HCT116 (cell line): ENCODE data around the gene RNF8.

Experiments used
- EZH2 ChIP-seq: fragments of 200-600 bp; sonication (generic); IDR thresholded peaks from 2 replicates; pipeline ENCODE4 v1.6.1; 2017; ENCODE audit warnings: antibody characterized with exemption, mixed run types
- EZH2phosphoT487 ChIP-seq: fragments of 200-600 bp; IDR thresholded peaks from 2 replicates; pipeline ENCODE4 v1.6.1; 2018; ENCODE audit warnings: antibody characterized with exemption, borderline replicate concordance
- POLR2A ChIP-seq: IDR thresholded peaks from 2 replicates; pipeline ENCODE4 v1.7.0; 2011; ENCODE audit warnings: borderline replicate concordance; ENCODE audit not compliant: insufficient read depth, insufficient read length; ENCODE audit errors: extremely low read depth
- YY1 ChIP-seq: IDR thresholded peaks from 2 replicates; pipeline ENCODE4 v1.6.1; 2011; ENCODE audit warnings: low read length, low read depth, moderate library complexity, mild to moderate bottlenecking; ENCODE audit not compliant: insufficient replicate concordance; ENCODE audit errors: extremely low read depth
- TF ChIP-seq, protein P1 (sequence below): IDR thresholded peaks from 2 replicates; pipeline ENCODE4 v1.6.1; 2012; ENCODE audit warnings: low read depth
- TF ChIP-seq, protein P2 (sequence below), 3 experiments: fragments of 200-600 bp in 1 of 3; sonication (generic) in 1 of 3; IDR thresholded peaks in 2 of 3; conservative IDR thresholded peaks in 1 of 3; 2 replicates each; pipeline ENCODE4 v1.5.1; 2012 to 2017; ENCODE audit warnings: low read depth in 2 of 3, low read length in 2 of 3, antibody characterized with exemption in 1 of 3, borderline replicate concordance in 1 of 3, control low read depth in 1 of 3, mild to moderate bottlenecking in 1 of 3, mixed read lengths in 1 of 3, mixed run types in 1 of 3, moderate library complexity in 1 of 3; ENCODE audit not compliant: insufficient read depth in 1 of 3
- TF ChIP-seq, protein P3 (sequence below): IDR thresholded peaks from 2 replicates; pipeline ENCODE4 v1.6.1; 2012

DNA sequence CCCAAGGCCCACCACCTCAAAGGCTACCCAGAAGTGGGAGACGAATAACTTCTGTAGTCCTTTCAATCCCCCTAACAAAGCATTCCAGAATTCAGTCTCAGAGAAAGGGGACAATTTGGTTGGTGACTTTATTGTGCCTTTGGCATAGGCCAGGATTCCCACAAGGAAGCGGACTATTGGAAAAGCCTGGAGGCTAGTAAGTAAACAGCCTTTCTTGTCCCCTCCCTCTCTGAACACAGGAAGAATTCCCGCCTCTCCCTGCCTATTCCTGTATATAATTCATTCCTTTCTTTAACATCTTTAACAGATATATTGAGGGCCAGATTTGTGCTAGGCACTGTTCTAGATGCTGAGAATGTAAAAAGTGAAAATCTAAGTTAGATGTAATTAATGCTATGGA is 36.1 kb downstream of the RNF8 start:
- TF ChIP-seq, protein P1, sequence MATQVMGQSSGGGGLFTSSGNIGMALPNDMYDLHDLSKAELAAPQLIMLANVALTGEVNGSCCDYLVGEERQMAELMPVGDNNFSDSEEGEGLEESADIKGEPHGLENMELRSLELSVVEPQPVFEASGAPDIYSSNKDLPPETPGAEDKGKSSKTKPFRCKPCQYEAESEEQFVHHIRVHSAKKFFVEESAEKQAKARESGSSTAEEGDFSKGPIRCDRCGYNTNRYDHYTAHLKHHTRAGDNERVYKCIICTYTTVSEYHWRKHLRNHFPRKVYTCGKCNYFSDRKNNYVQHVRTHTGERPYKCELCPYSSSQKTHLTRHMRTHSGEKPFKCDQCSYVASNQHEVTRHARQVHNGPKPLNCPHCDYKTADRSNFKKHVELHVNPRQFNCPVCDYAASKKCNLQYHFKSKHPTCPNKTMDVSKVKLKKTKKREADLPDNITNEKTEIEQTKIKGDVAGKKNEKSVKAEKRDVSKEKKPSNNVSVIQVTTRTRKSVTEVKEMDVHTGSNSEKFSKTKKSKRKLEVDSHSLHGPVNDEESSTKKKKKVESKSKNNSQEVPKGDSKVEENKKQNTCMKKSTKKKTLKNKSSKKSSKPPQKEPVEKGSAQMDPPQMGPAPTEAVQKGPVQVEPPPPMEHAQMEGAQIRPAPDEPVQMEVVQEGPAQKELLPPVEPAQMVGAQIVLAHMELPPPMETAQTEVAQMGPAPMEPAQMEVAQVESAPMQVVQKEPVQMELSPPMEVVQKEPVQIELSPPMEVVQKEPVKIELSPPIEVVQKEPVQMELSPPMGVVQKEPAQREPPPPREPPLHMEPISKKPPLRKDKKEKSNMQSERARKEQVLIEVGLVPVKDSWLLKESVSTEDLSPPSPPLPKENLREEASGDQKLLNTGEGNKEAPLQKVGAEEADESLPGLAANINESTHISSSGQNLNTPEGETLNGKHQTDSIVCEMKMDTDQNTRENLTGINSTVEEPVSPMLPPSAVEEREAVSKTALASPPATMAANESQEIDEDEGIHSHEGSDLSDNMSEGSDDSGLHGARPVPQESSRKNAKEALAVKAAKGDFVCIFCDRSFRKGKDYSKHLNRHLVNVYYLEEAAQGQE, result no peak
- TF ChIP-seq EZH2 (no peak), YY1 (no peak), EZH2phosphoT487 (no peak), POLR2A (no peak)
- TF ChIP-seq, protein P2, sequence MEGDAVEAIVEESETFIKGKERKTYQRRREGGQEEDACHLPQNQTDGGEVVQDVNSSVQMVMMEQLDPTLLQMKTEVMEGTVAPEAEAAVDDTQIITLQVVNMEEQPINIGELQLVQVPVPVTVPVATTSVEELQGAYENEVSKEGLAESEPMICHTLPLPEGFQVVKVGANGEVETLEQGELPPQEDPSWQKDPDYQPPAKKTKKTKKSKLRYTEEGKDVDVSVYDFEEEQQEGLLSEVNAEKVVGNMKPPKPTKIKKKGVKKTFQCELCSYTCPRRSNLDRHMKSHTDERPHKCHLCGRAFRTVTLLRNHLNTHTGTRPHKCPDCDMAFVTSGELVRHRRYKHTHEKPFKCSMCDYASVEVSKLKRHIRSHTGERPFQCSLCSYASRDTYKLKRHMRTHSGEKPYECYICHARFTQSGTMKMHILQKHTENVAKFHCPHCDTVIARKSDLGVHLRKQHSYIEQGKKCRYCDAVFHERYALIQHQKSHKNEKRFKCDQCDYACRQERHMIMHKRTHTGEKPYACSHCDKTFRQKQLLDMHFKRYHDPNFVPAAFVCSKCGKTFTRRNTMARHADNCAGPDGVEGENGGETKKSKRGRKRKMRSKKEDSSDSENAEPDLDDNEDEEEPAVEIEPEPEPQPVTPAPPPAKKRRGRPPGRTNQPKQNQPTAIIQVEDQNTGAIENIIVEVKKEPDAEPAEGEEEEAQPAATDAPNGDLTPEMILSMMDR (IDR thresholded peaks at IDR 0.05 in 2 of 3, conservative IDR thresholded peaks at IDR 0.05 in 1 of 3; ENCODE audit: borderline replicate concordance in 1 of 3, insufficient read depth in 1 of 3, low read depth in 2 of 3, low read length in 2 of 3), result no peak
- TF ChIP-seq, protein P3, sequence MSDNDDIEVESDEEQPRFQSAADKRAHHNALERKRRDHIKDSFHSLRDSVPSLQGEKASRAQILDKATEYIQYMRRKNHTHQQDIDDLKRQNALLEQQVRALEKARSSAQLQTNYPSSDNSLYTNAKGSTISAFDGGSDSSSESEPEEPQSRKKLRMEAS, result no peak
